HFFc6 (cell line): ENCODE data around the gene SCYGR2. TPM values are rescaled to one million over a fixed set of nuclear protein-coding genes. Genes with fewer than 3 reads are reported as not detected.

Experiments
- DNase-seq: peaks from one replicate; pipeline ENCODE4 v3.0.0-alpha.2; 2018
- H3K27ac Mint-ChIP-seq: 2 replicates; pipeline ENCODE4 v1.8.0; 2020; ENCODE audit warnings: mild to moderate bottlenecking, mixed read lengths
- H3K27me3 Mint-ChIP-seq: 2 replicates; pipeline ENCODE4 v1.8.0; 2021; ENCODE audit warnings: mild to moderate bottlenecking, moderate library complexity, mixed read lengths; ENCODE audit not compliant: insufficient read depth
- H3K36me3 Mint-ChIP-seq: 2 replicates; pipeline ENCODE4 v1.8.0; 2021; ENCODE audit warnings: low read depth, mixed read lengths
- H3K4me1 Mint-ChIP-seq: 2 replicates; pipeline ENCODE4 v1.8.0; 2020; ENCODE audit warnings: low read depth, mixed read lengths
- H3K4me3 Mint-ChIP-seq: 2 replicates; pipeline ENCODE4 v1.8.0; 2020; ENCODE audit warnings: mild to moderate bottlenecking, moderate library complexity, mixed read lengths
- H3K9me3 Mint-ChIP-seq: 2 replicates; pipeline ENCODE4 v1.8.0; 2020; ENCODE audit warnings: mild to moderate bottlenecking, mixed read lengths
- total RNA-seq, 6 experiments: library from RNA; stranded (reverse); fragmentation: NEBNext Ultra II Directional; extraction: Animal tissue kit (Norgen Biotek cat#: 25700); gene quantifications; 2 replicates in 1 of 6; 3 replicates in 5 of 6; pipeline ENCODE4 v1.2.3, GENCODE V29; 2021
- TF ChIP-seq, protein P1 (sequence below): fragments of 200-600 bp; sonication (generic); IDR thresholded peaks from 2 replicates; pipeline ENCODE4 v1.5.0; 2021; ENCODE audit warnings: antibody characterized with exemption, mild to moderate bottlenecking

Gene SCYGR2
- total RNA-seq, 6 experiments from 2014 or later: not detected

DNA sequence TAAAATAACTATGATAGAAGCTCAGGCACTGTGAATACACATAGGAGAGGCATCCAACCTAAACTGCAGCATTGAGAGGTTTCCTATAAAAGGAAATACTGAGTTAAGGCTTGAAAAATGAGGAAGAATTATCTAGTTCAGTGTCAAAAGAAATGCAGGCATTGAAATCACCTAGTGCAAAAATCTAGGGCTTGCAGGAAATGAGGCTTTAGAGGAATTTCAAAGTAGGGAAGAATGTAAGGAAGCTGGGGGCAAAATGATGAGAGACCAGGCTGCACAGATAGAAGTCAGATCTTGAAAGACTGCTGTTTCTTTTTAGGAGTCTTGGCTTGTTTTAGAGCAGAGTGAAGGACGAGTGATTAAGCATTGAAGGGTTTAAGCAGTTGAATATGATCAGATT is 28.1 kb upstream of the SCYGR2 start:
- TF ChIP-seq, protein P1, sequence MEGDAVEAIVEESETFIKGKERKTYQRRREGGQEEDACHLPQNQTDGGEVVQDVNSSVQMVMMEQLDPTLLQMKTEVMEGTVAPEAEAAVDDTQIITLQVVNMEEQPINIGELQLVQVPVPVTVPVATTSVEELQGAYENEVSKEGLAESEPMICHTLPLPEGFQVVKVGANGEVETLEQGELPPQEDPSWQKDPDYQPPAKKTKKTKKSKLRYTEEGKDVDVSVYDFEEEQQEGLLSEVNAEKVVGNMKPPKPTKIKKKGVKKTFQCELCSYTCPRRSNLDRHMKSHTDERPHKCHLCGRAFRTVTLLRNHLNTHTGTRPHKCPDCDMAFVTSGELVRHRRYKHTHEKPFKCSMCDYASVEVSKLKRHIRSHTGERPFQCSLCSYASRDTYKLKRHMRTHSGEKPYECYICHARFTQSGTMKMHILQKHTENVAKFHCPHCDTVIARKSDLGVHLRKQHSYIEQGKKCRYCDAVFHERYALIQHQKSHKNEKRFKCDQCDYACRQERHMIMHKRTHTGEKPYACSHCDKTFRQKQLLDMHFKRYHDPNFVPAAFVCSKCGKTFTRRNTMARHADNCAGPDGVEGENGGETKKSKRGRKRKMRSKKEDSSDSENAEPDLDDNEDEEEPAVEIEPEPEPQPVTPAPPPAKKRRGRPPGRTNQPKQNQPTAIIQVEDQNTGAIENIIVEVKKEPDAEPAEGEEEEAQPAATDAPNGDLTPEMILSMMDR: no peak
- H3K4me1 Mint-ChIP-seq: peaks cover 19% of the 10 kb centered on the region
- H3K27ac Mint-ChIP-seq: no peak overlapping the region
- no peak for DNase-seq
- H3K9me3 Mint-ChIP-seq: no peaks in the 10 kb centered on the region
- no peaks in the 10 kb centered on the region; the same call in 1 of the 2 replicates for H3K36me3 Mint-ChIP-seq
- H3K27me3 Mint-ChIP-seq: peaks cover 4% of the 10 kb centered on the region
- H3K4me3 Mint-ChIP-seq: no peak overlapping the region

DNA sequence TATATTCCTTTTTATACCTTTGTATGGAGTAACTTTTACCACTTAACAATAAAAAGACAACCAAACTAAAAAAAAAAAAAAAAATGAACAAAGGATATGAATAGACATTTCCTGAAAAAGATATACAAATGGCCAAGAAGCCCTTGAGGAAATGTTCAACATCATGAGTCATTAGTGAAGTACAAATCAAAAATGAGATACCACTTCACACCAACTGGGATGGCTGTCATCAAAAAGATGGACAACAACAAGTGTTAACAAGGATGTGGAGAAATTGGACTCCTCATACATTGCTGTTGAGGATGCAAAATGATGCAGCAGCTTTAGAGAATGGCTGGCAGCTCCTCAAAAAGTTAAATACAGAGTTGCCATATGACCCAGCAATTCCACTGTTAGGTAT is 22.6 kb upstream of the SCYGR2 start:
- 0 out of 2 replicates have a peak overlapping the region, but pooled peaks have one; percentile 5 for H3K27ac Mint-ChIP-seq
- DNase-seq: peak; percentile 7
- H3K27me3 Mint-ChIP-seq: peaks cover 2% of the 10 kb centered on the region
- H3K36me3 Mint-ChIP-seq: no peaks in the 10 kb centered on the region
- no peak overlapping the region for H3K4me3 Mint-ChIP-seq
- TF ChIP-seq, protein P1: no peak
- H3K4me1 Mint-ChIP-seq: peaks cover 19% of the 10 kb centered on the region
- H3K9me3 Mint-ChIP-seq: no peaks in the 10 kb centered on the region

DNA sequence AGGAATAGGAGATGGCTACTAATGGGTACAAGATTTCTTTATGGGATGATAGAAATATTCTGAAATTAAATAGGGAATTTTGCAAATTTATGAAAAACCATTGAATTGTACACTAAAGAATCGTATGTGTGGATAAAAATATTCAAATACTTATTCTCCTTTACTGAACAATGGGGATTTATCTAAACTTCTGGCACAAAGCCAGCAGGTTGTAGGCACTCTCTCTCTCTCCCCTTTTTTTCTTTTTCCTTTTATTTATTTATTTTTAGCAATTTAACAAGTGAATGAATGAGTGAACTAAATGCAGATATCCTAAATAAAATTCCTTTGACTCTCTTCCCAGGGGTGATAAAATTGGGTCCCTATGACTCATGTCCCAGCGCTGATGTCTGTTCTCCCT is 21.9 kb upstream of the SCYGR2 start:
- Mint-ChIP-seq H3K4me1 (peaks cover 19% of the 10 kb centered on the region), H3K4me3 (no peak overlapping the region), H3K9me3 (no peaks in the 10 kb centered on the region; the same call in 1 of the 2 replicates), H3K27me3 (no peaks in the 10 kb centered on the region; the same call in 1 of the 2 replicates), H3K27ac (no peak overlapping the region), H3K36me3 (no peaks in the 10 kb centered on the region; the same call in 1 of the 2 replicates)
- TF ChIP-seq, protein P1: no peak
- no peak for DNase-seq

- peaks cover 7% of the 10 kb centered on the region for H3K9me3 Mint-ChIP-seq
- H3K27me3 Mint-ChIP-seq: no peaks in the 10 kb centered on the region; the same call in 1 of the 2 replicates
- TF ChIP-seq, protein P1: no peak
- no peak for DNase-seq
- no peak overlapping the region for H3K4me3 Mint-ChIP-seq
- H3K36me3 Mint-ChIP-seq: peaks cover 7% of the 10 kb centered on the region
- H3K4me1 Mint-ChIP-seq: peaks cover 13% of the 10 kb centered on the region
- H3K27ac Mint-ChIP-seq: no peak overlapping the region
Measured at GRCh38 chr2:227577555-227577954, 21.1 kb upstream of the SCYGR2 start.

- Mint-ChIP-seq H3K27ac (no peak overlapping the region), H3K9me3 (peaks cover 12% of the 10 kb centered on the region), H3K4me3 (no peak overlapping the region), H3K27me3 (no peaks in the 10 kb centered on the region), H3K36me3 (peaks cover 11% of the 10 kb centered on the region), H3K4me1 (peaks cover 10% of the 10 kb centered on the region; the same call in 1 of the 2 replicates)
- TF ChIP-seq, protein P1: no peak
- no peak for DNase-seq
Measured at GRCh38 chr2:227578642-227579041, 20.1 kb upstream of the SCYGR2 start.

- H3K4me1 Mint-ChIP-seq: peaks cover 10% of the 10 kb centered on the region; the same call in 1 of the 2 replicates
- H3K27ac Mint-ChIP-seq: no peak overlapping the region
- H3K9me3 Mint-ChIP-seq: peaks cover 12% of the 10 kb centered on the region
- H3K27me3 Mint-ChIP-seq: no peaks in the 10 kb centered on the region
- TF ChIP-seq, protein P1: no peak
- H3K36me3 Mint-ChIP-seq: peaks cover 11% of the 10 kb centered on the region
- H3K4me3 Mint-ChIP-seq: no peak overlapping the region
- no peak for DNase-seq
Measured at GRCh38 chr2:227579791-227580190, 18.9 kb upstream of the SCYGR2 start.
